NCI-H2196 treated with DMSO at 0.1 percent for 48 hours (cell line): ENCODE data around the gene KLK15.

Experiments used
- DNase-seq: peaks from one replicate; lab custom pipeline; 2025; ENCODE audit not compliant: unreplicated experiment; lab: John Stamatoyannopoulos, UW

Gene KLK15

GRCh38 chr19:50777830-50778303, 55.5 kb downstream of the KLK15 start:
- no peak for DNase-seq

- DNase-seq: no peak
These were observed 56.1 kb downstream of the KLK15 start for GRCh38 chr19:50777261-50777660.

GRCh38 chr19:50776131-50776530, 57.2 kb downstream of the KLK15 start:
- DNase-seq: no peak
